GM12865 (cell line): ENCODE results near the gene SOX14.

ENCODE experiments used
- DNase-seq: peaks from one replicate; pipeline ENCODE4 v3.0.0; 2010; ENCODE audit warnings: low read depth
- H3K4me3 ChIP-seq: 2 replicates; pipeline ENCODE4 v1.5.1; 2011; ENCODE audit warnings: mild to moderate bottlenecking, low read depth, low read length, control low read depth
- TF ChIP-seq, protein P1 (sequence below): IDR thresholded peaks from 2 replicates; pipeline ENCODE4 v1.5.1; 2011; ENCODE audit warnings: low read length, control low read depth, low read depth, inconsistent platforms; ENCODE audit not compliant: insufficient read depth; ENCODE audit errors: missing control alignments

Gene SOX14

DNA sequence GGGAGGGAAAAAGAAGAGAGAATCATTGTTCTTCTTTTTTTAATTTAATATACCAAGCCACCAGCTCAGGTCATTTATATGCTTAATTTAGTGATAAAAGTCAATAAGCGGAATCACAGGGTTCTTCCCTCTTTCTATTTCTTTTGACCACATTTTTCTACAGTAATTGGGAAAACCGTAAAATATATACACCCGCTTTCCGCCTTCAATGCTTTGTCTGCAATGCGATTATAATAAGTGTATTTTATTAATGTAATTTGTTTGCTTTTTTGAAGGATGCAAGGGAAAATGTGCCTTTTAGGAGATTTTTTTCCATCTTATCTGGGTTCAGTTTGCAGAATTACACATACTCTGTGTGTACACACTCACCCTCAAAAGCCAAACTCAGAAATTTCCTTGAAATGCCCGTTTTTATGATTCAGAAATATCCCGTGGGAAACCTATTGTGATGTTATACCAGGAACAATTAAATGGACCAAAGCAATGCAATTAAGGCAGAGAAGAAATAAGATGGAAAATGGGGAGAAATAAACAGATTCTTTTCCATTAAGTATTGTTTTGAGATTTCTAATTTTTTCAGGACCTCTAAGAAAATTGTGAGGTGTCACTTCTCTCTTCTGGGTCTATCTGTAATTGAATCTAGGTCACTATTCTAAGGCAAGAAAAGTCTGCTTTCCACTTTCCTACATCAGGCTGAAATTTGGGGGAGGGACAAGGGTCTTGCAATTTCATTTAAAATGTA is 8.3 kb downstream of the SOX14 start:
- H3K4me3 ChIP-seq: no peak overlapping the region
- TF ChIP-seq, protein P1, sequence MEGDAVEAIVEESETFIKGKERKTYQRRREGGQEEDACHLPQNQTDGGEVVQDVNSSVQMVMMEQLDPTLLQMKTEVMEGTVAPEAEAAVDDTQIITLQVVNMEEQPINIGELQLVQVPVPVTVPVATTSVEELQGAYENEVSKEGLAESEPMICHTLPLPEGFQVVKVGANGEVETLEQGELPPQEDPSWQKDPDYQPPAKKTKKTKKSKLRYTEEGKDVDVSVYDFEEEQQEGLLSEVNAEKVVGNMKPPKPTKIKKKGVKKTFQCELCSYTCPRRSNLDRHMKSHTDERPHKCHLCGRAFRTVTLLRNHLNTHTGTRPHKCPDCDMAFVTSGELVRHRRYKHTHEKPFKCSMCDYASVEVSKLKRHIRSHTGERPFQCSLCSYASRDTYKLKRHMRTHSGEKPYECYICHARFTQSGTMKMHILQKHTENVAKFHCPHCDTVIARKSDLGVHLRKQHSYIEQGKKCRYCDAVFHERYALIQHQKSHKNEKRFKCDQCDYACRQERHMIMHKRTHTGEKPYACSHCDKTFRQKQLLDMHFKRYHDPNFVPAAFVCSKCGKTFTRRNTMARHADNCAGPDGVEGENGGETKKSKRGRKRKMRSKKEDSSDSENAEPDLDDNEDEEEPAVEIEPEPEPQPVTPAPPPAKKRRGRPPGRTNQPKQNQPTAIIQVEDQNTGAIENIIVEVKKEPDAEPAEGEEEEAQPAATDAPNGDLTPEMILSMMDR: no peak
- DNase-seq: no peak

- TF ChIP-seq, protein P1: no peak
- DNase-seq: no peak
- no peak overlapping the region for H3K4me3 ChIP-seq
Observed at GRCh38 chr3:137778941-137779340, 14.8 kb downstream of the SOX14 start.

DNA sequence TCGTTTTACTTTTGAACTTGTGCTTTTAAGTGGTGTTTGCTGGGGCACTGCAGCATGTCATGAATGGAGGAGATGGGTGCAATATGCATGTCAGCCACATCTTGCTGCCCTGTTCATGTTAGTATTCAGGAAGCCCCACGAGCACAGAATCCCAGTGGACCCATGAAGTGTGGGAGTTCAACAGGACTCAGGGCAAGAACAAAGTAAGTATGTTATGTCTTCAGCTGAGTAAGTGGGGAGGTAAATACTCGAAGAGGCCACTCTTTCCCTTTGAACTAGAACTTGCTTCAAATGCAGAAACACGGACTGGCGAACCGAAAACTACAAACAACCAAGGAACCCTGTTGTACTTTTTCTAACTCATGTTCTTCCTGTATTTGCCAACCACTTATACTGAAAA is 23.4 kb downstream of the SOX14 start:
- TF ChIP-seq, protein P1: no peak
- no peak overlapping the region for H3K4me3 ChIP-seq
- no peak for DNase-seq

DNA sequence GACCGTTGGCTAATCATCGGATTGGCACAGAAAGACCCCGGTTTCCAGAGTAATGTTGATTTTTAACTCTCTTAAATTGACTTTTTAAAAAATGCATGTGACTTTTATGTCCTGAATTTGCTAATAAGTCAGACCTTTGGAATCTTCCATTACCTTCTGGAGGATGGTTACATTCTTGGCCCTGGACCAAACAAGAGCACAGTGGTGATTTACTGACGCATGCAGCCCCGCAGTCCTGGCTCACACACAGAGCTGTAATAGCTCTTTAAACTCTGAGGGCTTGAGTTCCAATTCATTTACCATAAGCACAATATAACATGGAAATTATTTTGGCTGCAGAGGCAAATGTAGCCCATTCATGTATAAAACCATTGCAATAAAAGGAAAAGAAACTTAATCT is 25.1 kb downstream of the SOX14 start:
- TF ChIP-seq, protein P1: no peak
- DNase-seq: no peak
- H3K4me3 ChIP-seq: no peak overlapping the region

DNA sequence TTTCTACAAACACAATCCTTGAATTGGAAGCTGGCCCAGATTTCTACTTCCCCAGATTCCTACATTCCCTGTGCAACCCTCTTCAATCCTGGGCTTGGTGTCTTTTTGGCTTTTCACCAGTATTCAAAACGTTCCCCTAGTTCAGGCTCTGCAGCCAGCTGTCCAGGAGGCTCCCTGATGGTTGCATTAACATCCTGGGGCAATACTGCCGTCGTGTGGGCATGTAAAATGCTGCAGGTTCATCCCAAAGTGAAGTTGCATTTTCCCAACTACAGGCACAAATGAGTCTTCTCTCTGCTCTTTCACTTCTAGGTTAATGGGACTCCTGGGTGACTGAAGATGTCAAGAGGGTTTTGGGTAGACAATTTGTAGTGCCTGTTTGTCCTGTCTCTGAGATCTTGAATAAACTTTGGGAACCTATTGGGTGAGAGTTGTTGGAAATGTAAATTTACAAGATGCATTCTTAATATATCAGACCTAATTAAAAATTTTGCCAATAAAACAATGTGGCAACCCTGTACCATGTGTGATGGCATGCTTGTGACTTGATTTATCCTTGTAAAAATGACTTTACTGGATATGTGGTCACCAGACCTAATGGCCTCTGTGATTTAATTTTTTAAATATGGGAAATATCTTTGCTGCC is 28.6 kb downstream of the SOX14 start:
- DNase-seq: peak; percentile 55
- H3K4me3 ChIP-seq: no peak overlapping the region
- TF ChIP-seq, protein P1: peak; percentile 68

GRCh38 chr3:137796993-137797392 is 32.9 kb downstream of the SOX14 start:
- no peak overlapping the region for H3K4me3 ChIP-seq
- peak; percentile 46 for DNase-seq
- TF ChIP-seq, protein P1: no peak
